Nephron progenitor cell (in vitro differentiated cells): Measurements from ENCODE around the gene MCM9.
"Not testable (repeated sequence)": the region's sequence is repeated elsewhere in the genome, so short reads cannot be mapped to it uniquely, and the experiment has no call there.

Experiments
- DNase-seq: peaks from one replicate; pipeline ENCODE4 v3.0.0; 2021
- H3K27ac Mint-ChIP-seq: 2 replicates; pipeline ENCODE4 v1.8.0; 2021; ENCODE audit warnings: mild to moderate bottlenecking, moderate library complexity, mixed read lengths
- H3K27me3 Mint-ChIP-seq: 2 replicates; pipeline ENCODE4 v1.8.0; 2021; ENCODE audit warnings: mild to moderate bottlenecking, low read depth, mixed read lengths; ENCODE audit not compliant: poor library complexity
- H3K36me3 Mint-ChIP-seq: 2 replicates; pipeline ENCODE4 v1.8.0; 2021; ENCODE audit warnings: low read depth, mixed read lengths
- H3K4me1 Mint-ChIP-seq: 2 replicates; pipeline ENCODE4 v1.8.0; 2021; ENCODE audit warnings: mixed read lengths
- H3K4me3 Mint-ChIP-seq: 2 replicates; pipeline ENCODE4 v1.8.0; 2021; ENCODE audit warnings: mild to moderate bottlenecking, moderate library complexity, mixed read lengths
- H3K9me3 Mint-ChIP-seq: 2 replicates; pipeline ENCODE4 v1.8.0; 2021; ENCODE audit warnings: mild to moderate bottlenecking, moderate library complexity, mixed read lengths
- TF ChIP-seq, protein P1 (sequence below): fragments of 200-600 bp; sonication (generic); IDR thresholded peaks from 2 replicates; pipeline ENCODE4 v1.5.0; 2021; ENCODE audit warnings: antibody characterized with exemption

Gene MCM9

DNA sequence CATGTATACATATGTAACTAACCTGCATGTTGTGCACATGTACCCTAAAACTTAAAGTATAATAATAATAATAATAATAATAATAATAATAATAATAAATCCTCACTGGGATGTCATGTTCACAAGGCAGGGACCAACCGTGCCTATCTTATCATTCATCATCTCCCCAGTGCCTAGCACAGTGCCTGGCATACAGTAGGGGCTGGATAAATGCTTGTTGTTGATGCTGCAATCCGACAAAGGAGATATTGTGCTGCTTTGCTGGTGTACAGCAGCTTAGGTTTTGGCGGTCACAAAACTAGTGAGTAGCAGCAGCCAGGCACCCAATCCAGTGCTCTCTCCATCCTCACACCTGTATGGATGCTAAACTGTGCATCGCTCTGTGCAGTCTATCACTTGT lies 135.1 kb downstream of the MCM9 start:
- no peak overlapping the region for H3K27ac Mint-ChIP-seq
- peaks cover 15% of the 10 kb centered on the region for H3K36me3 Mint-ChIP-seq
- H3K27me3 Mint-ChIP-seq, result peaks cover 4% of the 10 kb centered on the region
- peaks cover 6% of the 10 kb centered on the region for H3K4me1 Mint-ChIP-seq
- no peak overlapping the region for H3K4me3 Mint-ChIP-seq
- DNase-seq, result no peak
- peaks cover 40% of the 10 kb centered on the region for H3K9me3 Mint-ChIP-seq
- TF ChIP-seq, protein P1, sequence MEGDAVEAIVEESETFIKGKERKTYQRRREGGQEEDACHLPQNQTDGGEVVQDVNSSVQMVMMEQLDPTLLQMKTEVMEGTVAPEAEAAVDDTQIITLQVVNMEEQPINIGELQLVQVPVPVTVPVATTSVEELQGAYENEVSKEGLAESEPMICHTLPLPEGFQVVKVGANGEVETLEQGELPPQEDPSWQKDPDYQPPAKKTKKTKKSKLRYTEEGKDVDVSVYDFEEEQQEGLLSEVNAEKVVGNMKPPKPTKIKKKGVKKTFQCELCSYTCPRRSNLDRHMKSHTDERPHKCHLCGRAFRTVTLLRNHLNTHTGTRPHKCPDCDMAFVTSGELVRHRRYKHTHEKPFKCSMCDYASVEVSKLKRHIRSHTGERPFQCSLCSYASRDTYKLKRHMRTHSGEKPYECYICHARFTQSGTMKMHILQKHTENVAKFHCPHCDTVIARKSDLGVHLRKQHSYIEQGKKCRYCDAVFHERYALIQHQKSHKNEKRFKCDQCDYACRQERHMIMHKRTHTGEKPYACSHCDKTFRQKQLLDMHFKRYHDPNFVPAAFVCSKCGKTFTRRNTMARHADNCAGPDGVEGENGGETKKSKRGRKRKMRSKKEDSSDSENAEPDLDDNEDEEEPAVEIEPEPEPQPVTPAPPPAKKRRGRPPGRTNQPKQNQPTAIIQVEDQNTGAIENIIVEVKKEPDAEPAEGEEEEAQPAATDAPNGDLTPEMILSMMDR, result no peak

DNA sequence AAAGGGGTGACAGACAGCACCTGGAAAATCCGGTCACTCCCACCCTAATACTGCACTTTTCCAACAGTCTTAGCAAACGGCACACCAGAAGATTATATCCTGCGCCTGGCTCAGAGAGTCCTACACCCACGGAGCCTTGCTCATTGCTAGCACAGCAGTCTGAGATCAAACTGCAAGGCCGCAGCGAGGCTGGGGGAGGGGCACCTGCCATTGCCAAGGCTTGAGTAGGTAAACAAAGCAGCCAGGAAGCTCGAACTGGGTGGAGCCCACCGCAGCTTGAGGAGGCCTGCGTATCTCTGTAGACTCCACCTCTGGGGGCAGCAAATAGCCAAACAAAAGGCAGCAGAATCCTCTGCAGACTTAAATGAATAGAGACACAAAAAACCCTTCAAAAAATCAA lies 138.4 kb downstream of the MCM9 start:
- H3K4me3 Mint-ChIP-seq, H3K4me1 Mint-ChIP-seq, DNase-seq, H3K27ac Mint-ChIP-seq, H3K27me3 Mint-ChIP-seq: not testable (repeated sequence)
- H3K36me3 Mint-ChIP-seq, result peaks cover 15% of the 10 kb centered on the region
- peaks cover 47% of the 10 kb centered on the region for H3K9me3 Mint-ChIP-seq

DNA sequence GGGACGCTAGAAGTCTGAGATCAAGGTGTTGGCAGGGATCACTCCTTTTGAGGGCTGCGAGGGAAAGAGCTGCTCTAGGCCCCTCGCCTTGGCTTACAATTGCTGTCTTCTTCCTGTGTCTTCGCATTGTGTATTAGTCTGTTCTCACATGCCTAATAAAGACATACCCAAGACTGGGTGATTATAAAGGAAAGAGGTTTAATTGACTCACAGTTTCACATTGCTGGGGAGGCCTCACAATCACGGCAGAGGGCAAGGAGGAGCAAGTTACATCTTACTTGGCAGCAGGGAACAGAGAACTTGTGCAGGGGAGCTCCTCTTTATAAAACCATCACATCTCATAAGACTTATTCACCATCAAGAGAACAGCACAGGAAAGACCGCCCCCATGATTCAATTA lies 143.5 kb downstream of the MCM9 start:
- no peak for DNase-seq
- H3K36me3 Mint-ChIP-seq, result peaks cover 15% of the 10 kb centered on the region
- TF ChIP-seq, protein P1, result no peak

DNA sequence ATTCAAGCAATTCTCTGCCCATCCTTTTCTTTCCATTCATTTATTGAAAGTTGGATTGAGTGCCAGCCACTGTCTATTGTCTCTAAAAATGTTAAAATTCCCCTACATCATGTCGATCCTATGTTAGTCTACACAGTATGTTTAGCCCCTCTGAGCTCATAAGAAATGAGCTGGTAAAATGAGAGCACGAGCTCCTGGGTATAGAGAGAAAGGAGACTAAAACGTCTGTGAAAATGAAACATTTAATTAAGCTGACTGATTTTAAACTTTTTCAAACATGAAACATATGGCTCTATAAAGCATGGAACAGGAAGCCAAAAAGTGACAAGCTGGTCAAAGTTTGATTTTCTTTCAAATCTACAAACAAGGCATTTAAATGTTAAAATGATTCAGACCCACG lies 145.0 kb downstream of the MCM9 start:
- H3K27me3 Mint-ChIP-seq, result no peaks in the 10 kb centered on the region
- peaks cover 4% of the 10 kb centered on the region for H3K4me1 Mint-ChIP-seq
- TF ChIP-seq, protein P1, result no peak
- H3K9me3 Mint-ChIP-seq, result peaks cover 8% of the 10 kb centered on the region
- no peak overlapping the region for H3K27ac Mint-ChIP-seq
- H3K4me3 Mint-ChIP-seq, result no peak overlapping the region
- H3K36me3 Mint-ChIP-seq, result peaks cover 2% of the 10 kb centered on the region
- DNase-seq, result no peak

More for the DNA sequence above, 143.5 kb downstream of the MCM9 start:
- H3K4me3 Mint-ChIP-seq, result no peak overlapping the region
- H3K27ac Mint-ChIP-seq, result peak overlapping the region; percentile 68
- H3K4me1 Mint-ChIP-seq, result no peaks in the 10 kb centered on the region
- H3K9me3 Mint-ChIP-seq, result peaks cover 22% of the 10 kb centered on the region
- no peaks in the 10 kb centered on the region for H3K27me3 Mint-ChIP-seq

DNA sequence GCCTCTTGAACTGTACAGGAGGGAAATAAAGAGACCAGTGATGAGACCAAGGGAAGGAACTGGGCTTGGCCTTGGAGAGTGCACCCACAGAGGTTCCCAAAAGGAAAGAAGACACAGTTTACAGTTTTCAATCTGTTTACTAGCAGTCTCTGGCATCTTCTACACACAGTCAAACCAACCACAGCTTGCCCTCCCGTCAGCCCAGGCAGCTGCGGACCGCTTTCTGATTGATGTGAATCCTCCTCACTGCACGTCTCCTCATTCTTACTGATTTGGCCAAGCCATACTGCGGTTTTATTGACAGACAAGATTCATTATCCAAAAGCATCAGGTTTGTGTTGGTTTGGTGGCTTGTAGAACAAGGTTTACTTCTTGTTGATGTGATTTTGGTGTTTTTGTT lies 145.5 kb downstream of the MCM9 start:
- no peak overlapping the region for H3K4me3 Mint-ChIP-seq

DNA sequence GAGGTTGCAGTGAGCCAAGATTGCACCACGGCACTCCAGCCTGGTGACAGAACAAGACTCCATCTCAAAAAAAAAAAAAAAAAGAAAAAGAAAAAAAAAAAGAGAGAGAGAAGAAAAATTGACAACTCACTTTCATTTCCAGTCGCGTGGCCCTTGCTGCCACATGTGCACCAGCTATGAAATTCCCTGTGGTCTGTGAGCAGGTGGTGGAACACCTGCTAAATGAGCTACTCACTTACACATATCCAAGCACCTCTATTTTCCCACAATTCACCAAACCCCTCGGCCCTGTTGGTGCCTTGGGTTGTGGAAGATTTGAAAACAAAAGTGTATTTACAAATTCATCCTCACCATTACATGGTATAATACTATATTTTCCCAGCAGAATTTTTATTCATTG lies 146.3 kb downstream of the MCM9 start:
- H3K36me3 Mint-ChIP-seq, result no peaks in the 10 kb centered on the region
- TF ChIP-seq, protein P1, result no peak
- no peak overlapping the region for H3K27ac Mint-ChIP-seq
- peaks cover 6% of the 10 kb centered on the region for H3K9me3 Mint-ChIP-seq
- H3K4me3 Mint-ChIP-seq, result no peak overlapping the region
- H3K4me1 Mint-ChIP-seq, result peaks cover 15% of the 10 kb centered on the region
- no peaks in the 10 kb centered on the region for H3K27me3 Mint-ChIP-seq
- no peak for DNase-seq

More for the DNA sequence above, 145.5 kb downstream of the MCM9 start:
- no peaks in the 10 kb centered on the region for H3K36me3 Mint-ChIP-seq
- peaks cover 6% of the 10 kb centered on the region for H3K9me3 Mint-ChIP-seq
- no peak for DNase-seq
- H3K27ac Mint-ChIP-seq, result peak overlapping the region; percentile 60
- H3K27me3 Mint-ChIP-seq, result no peaks in the 10 kb centered on the region
- TF ChIP-seq, protein P1, result no peak
- H3K4me1 Mint-ChIP-seq, result peaks cover 9% of the 10 kb centered on the region
